GM12801 (cell line): ENCODE results near the gene NABP1.

Source experiments
- TF ChIP-seq, protein P1 (sequence below): IDR thresholded peaks from one replicate; pipeline ENCODE4 v1.5.1; 2011; ENCODE audit warnings: control low read depth; ENCODE audit not compliant: insufficient read length; ENCODE audit errors: extremely low read depth

NABP1 gene

DNA sequence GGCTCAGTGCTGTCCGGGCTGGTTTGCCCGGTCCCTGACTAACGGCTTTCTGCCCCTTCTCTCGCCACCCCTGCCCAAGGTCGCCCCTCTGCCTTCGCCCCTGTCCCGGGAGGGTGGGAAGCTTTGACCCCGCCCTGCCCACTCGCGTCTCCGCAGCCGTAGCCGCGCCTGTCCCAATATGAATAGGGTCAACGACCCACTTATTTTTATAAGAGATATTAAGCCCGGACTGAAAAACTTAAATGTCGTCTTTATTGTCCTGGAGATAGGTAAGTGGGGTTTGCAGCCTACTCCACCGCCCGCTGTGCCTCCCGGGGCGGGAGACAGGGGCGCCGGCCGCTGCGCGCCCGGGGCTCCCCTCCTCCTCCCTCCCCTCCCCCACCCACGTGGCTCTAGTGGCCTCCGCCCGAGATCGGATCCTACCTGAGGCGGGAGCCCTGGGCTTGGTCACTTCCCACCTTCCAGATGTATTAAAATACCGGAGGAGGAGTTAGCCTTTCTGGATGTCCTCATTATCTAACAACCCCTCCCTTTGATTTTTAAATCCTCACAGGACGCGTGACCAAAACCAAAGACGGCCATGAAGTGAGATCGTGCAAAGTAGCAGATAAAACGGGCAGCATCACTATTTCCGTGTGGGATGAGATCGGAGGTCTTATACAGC lies 633 bp downstream of the NABP1 start:
- TF ChIP-seq, protein P1, sequence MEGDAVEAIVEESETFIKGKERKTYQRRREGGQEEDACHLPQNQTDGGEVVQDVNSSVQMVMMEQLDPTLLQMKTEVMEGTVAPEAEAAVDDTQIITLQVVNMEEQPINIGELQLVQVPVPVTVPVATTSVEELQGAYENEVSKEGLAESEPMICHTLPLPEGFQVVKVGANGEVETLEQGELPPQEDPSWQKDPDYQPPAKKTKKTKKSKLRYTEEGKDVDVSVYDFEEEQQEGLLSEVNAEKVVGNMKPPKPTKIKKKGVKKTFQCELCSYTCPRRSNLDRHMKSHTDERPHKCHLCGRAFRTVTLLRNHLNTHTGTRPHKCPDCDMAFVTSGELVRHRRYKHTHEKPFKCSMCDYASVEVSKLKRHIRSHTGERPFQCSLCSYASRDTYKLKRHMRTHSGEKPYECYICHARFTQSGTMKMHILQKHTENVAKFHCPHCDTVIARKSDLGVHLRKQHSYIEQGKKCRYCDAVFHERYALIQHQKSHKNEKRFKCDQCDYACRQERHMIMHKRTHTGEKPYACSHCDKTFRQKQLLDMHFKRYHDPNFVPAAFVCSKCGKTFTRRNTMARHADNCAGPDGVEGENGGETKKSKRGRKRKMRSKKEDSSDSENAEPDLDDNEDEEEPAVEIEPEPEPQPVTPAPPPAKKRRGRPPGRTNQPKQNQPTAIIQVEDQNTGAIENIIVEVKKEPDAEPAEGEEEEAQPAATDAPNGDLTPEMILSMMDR: no peak

DNA sequence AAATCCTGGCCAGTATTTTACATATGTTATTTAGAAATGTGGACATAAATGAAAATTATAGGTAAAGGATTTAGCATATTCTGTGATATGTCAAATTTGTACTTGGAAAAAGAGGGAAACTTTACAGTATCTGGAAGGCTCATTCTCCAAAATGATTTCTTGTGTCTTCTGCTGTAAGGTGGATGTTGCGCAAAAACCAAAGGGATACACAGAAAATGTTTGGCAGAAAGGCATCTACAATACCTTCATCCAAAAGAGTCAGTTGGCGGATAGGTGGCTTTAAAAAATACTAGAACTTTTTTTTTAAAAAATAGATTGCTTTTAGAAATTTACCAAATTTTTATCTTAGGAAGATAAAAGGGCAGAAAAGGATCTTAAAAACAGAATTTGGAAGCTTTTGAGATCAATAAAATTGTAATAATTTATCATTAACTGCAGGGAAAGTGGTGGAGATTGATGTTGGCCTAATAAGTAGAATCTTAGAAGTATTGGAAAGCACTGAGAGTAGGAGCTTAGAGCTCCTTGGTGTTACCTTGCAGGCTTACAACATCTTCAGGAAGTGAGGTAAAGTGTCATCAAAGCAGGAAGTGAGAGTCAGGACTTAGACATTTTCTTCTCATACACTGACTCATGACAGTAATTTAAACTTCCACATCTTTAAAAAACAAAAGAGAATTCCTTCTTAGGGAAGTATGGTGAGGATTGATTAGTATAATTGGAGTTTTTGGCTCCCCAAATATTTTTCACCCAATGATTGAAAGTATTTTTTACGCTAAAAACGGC lies 2.1 kb downstream of the NABP1 start:
- TF ChIP-seq, protein P1: no peak

DNA sequence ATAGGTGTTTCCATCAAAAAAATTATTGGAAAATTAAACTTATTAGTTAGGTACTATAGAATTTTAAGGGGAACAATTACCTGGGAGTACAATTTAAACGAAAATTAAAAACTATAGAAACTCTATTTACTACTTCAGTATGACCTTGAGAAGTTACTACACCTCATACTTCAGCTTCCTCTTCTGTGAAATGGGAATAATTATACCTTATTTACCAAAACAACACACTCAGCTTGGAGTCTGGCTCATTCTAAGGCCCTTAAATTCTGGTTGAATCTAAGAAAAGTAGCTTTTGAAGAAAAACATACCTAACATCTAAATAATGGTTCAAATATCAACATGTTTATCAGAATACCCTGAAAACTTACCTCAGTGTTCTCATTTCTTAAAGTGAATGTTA lies 2.7 kb downstream of the NABP1 start:
- TF ChIP-seq, protein P1: no peak

DNA sequence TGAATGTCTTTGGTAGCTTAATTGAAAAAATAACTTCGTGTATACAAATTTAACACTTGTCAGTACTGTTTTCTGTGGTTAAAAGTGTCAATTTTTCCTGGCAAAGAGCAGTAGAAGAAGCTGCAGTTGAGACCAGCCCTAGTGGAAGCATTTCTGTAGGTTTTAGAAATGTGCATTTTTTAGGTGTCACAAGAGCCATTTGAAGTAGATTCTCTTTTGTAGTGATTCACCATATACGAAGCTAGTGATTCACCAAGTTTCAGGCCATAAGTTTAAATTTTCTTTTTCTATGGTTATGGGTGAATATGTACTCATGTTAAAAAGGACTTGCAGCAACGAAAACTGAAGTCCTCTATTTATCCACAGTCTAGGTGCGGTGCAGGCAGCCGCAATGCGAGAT lies 4.2 kb downstream of the NABP1 start:
- TF ChIP-seq, protein P1: no peak

DNA sequence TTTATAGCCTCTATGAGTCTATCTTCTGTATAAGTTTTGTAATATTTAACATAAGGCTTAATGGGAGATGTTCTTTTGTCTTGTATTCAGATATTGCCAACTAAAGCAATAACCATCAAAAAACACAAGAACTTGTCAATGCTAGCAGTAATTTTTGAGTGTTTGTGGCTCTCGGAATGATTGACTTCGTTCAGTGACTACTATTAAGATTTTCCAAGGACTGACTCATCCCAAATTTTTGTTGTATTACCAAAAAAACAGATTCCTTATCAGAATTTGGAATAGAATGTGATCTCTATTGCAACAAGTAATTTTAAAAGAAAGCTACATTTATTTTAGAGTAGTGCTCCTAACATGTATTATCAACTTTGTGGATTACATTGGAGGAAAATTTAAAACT lies 8.1 kb downstream of the NABP1 start:
- TF ChIP-seq, protein P1: no peak

DNA sequence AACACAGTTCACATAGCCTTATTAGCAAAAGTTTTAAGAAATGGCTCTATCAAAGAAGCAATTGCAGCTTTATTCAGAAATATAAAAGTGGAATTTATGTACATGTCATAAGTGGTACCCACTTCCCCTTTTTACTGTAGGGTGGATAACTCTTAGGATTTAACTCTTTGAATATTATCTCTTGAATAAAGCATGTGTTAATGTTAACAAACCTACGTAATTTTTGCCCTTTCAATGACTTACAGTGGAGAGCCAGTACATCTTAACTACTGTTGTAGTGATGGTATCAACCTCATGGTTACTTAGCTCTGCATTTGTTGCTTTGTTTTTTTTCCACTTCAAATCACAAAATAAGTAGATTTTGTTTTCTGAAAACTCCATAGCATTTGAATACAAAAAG lies 8.8 kb downstream of the NABP1 start:
- TF ChIP-seq, protein P1: no peak

DNA sequence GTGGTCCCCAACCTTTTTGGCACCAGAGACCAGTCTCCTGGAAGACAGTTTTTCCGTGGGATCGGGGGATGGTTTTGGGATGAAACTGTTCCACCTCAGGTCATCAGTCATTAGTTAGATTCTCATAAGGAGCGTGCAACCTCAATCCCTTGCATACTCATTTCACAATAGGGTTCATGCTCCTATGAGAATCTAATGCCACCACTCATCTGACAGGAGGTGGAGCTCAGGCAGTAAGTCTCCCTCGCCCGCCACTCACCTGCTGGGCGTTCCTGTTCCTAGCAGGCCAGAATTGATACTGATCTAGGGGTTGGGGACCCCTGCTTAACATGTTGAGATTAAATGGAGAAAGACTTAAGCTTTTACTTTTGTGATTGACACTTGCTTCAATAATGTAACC lies 9.9 kb downstream of the NABP1 start:
- TF ChIP-seq, protein P1: no peak
